ENCODE results near the gene ASB6. TPM values are rescaled to one million over a fixed set of nuclear protein-coding genes. Genes with fewer than 3 reads are reported as not detected.

Gene ASB6
- total and polyA plus RNA-seq, 4 donors, result 3.4 to 8.4 (median 6.2) TPM

DNA sequence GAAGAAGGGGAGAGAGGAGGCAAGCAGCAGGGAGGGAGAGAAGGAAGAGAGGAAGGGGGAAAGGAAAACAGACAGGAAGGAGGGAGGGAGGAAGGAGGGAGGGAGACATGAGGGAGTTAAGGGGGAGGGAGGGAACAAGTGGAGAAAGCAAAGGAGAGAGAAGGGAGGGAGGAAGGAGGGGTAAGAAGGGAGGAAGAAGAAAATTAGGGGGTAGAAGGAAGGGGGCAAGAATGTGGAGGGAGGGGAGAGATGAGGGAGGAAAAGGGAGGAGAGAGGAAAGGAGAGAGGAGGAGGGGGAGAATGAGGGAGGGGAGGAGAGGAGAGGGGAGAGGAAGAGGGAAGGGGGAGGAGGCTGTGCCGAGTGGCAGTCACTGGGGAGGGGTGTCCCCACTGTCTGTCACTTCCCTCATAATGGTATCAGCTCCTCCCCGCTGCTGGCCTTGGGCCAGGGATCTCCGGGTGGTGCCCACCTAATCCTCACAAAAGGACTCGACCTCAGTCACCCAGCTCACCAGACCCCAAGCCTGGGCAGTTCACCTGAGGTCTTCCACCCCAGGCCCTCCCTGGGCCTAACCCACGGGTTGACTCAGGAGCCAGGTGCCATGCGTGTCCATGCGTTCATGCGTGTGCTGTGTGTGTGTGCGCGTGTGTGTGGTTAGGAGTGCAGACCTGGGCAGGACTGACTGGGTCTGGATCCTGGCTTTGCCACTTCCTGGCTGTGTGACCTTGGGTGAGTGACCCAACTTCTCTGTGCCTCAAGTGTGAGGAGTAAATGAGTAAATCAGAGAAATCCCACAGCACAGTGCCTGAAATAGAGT, 39.1 kb downstream of the ASB6 start:
- peaks cover 4 to 19% (median 13%) of the 10 kb centered on the region in 4 donors for H3K4me1 ChIP-seq (ENCODE audit: control insufficient read depth in 4 of 4, insufficient read depth in 4 of 4, low read length in 3 of 4)
- WGBS, result 76% methylated on average over 10 of the region's 10 CpGs
- H3K4me3 ChIP-seq (ENCODE audit: low read depth in 1 of 3, low read length in 3 of 3), result no peak overlapping the region
- H3K27me3 ChIP-seq (ENCODE audit: control insufficient read depth in 4 of 4, insufficient read depth in 4 of 4, low read length in 3 of 4), result peaks cover 0 to 2% (median 0%) of the 10 kb centered on the region in 4 donors
- no peaks in the 10 kb centered on the region for H3K9me3 ChIP-seq (ENCODE audit: control insufficient read depth in 4 of 4, low read length in 3 of 4)
- no peak for TF ChIP-seq EGR1 (IDR thresholded peaks at IDR 0.05; ENCODE audit: low read depth in 2 of 2)
- no peak for TF ChIP-seq ATF3 (IDR thresholded peaks at IDR 0.05)
- TF ChIP-seq HNF4G (IDR thresholded peaks at IDR 0.05), result no peak
- TF ChIP-seq, protein P1, sequence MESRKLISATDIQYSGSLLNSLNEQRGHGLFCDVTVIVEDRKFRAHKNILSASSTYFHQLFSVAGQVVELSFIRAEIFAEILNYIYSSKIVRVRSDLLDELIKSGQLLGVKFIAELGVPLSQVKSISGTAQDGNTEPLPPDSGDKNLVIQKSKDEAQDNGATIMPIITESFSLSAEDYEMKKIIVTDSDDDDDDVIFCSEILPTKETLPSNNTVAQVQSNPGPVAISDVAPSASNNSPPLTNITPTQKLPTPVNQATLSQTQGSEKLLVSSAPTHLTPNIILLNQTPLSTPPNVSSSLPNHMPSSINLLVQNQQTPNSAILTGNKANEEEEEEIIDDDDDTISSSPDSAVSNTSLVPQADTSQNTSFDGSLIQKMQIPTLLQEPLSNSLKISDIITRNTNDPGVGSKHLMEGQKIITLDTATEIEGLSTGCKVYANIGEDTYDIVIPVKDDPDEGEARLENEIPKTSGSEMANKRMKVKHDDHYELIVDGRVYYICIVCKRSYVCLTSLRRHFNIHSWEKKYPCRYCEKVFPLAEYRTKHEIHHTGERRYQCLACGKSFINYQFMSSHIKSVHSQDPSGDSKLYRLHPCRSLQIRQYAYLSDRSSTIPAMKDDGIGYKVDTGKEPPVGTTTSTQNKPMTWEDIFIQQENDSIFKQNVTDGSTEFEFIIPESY (IDR thresholded peaks at IDR 0.05), result no peak
- no peak for TF ChIP-seq NR2F2 (IDR thresholded peaks at IDR 0.05)
- TF ChIP-seq, protein P2, sequence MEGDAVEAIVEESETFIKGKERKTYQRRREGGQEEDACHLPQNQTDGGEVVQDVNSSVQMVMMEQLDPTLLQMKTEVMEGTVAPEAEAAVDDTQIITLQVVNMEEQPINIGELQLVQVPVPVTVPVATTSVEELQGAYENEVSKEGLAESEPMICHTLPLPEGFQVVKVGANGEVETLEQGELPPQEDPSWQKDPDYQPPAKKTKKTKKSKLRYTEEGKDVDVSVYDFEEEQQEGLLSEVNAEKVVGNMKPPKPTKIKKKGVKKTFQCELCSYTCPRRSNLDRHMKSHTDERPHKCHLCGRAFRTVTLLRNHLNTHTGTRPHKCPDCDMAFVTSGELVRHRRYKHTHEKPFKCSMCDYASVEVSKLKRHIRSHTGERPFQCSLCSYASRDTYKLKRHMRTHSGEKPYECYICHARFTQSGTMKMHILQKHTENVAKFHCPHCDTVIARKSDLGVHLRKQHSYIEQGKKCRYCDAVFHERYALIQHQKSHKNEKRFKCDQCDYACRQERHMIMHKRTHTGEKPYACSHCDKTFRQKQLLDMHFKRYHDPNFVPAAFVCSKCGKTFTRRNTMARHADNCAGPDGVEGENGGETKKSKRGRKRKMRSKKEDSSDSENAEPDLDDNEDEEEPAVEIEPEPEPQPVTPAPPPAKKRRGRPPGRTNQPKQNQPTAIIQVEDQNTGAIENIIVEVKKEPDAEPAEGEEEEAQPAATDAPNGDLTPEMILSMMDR (IDR thresholded peaks at IDR 0.05; ENCODE audit: low read depth, low read length, missing input control), result no peak
- TF ChIP-seq TAF1 (conservative IDR thresholded peaks at IDR 0.05), result no peak
- no peak for TF ChIP-seq HNF4A (conservative IDR thresholded peaks at IDR 0.05)
- DNase-seq (ENCODE audit: low spot score), result no peak
- H3K27ac ChIP-seq (ENCODE audit: low read depth in 1 of 2, low read length in 2 of 2), result no peak overlapping the region
- H3K9ac ChIP-seq (ENCODE audit: low read depth in 1 of 2, low read length in 2 of 2), result no peak overlapping the region
- H3K36me3 ChIP-seq (ENCODE audit: control insufficient read depth in 4 of 4, insufficient read depth in 3 of 4, low read depth in 1 of 4, low read length in 3 of 4), result no peaks in the 10 kb centered on the region

GRCh38 chr9:129601082-129601674, 40.8 kb downstream of the ASB6 start:
- Histone ChIP-seq H3K9ac (ENCODE audit: low read depth in 1 of 2, low read length in 2 of 2) (no peak overlapping the region), H3K4me3 (ENCODE audit: low read depth in 1 of 3, low read length in 3 of 3) (no peak overlapping the region), H3K27me3 (ENCODE audit: control insufficient read depth in 4 of 4, insufficient read depth in 4 of 4, low read length in 3 of 4) (peaks cover 0 to 3% (median 0%) of the 10 kb centered on the region in 4 donors), H3K9me3 (ENCODE audit: control insufficient read depth in 4 of 4, low read length in 3 of 4) (no peaks in the 10 kb centered on the region), H3K36me3 (ENCODE audit: control insufficient read depth in 4 of 4, insufficient read depth in 3 of 4, low read depth in 1 of 4, low read length in 3 of 4) (no peaks in the 10 kb centered on the region), H3K4me1 (ENCODE audit: control insufficient read depth in 4 of 4, insufficient read depth in 4 of 4, low read length in 3 of 4) (peaks cover 0 to 11% (median 6%) of the 10 kb centered on the region in 4 donors), H3K27ac (ENCODE audit: low read depth in 1 of 2, low read length in 2 of 2) (no peak overlapping the region)
- 82% methylated on average over 9 of the region's 9 CpGs for WGBS
- TF ChIP-seq YY1 (IDR thresholded peaks at IDR 0.05), result no peak
- TF ChIP-seq HNF4G (IDR thresholded peaks at IDR 0.05), result no peak
- TF ChIP-seq SP1 (IDR thresholded peaks at IDR 0.05), result no peak
- no peak for TF ChIP-seq TAF1 (conservative IDR thresholded peaks at IDR 0.05)
- TF ChIP-seq FOXA1 (IDR thresholded peaks at IDR 0.05), result no peak
- TF ChIP-seq, protein P3, sequence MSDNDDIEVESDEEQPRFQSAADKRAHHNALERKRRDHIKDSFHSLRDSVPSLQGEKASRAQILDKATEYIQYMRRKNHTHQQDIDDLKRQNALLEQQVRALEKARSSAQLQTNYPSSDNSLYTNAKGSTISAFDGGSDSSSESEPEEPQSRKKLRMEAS (IDR thresholded peaks at IDR 0.05), result no peak
- TF ChIP-seq, protein P2 (IDR thresholded peaks at IDR 0.05; ENCODE audit: low read depth, low read length, missing input control), result no peak
- no peak for TF ChIP-seq FOXA2 (IDR thresholded peaks at IDR 0.05)
- TF ChIP-seq GABPA (IDR thresholded peaks at IDR 0.05 in 1 of 2, conservative IDR thresholded peaks at IDR 0.05 in 1 of 2), result no peak
- no peak for TF ChIP-seq HNF4A (conservative IDR thresholded peaks at IDR 0.05)
- DNase-seq (ENCODE audit: low spot score), result no peak

Data from liver (tissue), 9 donors.